Chondrocyte (in vitro differentiated cells): ENCODE data around the gene DNAJA3. TPM values are rescaled to one million over a fixed set of nuclear protein-coding genes. Genes with fewer than 3 reads are reported as not detected.

Source experiments
- DNase-seq: peaks from one replicate; pipeline ENCODE4 v3.0.0; 2021; ENCODE audit warnings: mixed read lengths, low spot score
- H3K27ac Mint-ChIP-seq: one replicate; pipeline ENCODE4 v1.8.0; 2021; ENCODE audit warnings: mild to moderate bottlenecking, moderate library complexity, mixed read lengths; ENCODE audit not compliant: unreplicated experiment
- H3K27me3 Mint-ChIP-seq: 2 replicates; pipeline ENCODE4 v1.8.0; 2021; ENCODE audit warnings: low read depth, mixed read lengths
- H3K36me3 Mint-ChIP-seq: 2 replicates; pipeline ENCODE4 v1.8.0; 2021; ENCODE audit warnings: low read depth, mixed read lengths
- H3K4me1 Mint-ChIP-seq: 2 replicates; pipeline ENCODE4 v1.8.0; 2021; ENCODE audit warnings: low read depth, mild to moderate bottlenecking, mixed read lengths
- H3K4me3 Mint-ChIP-seq: one replicate; pipeline ENCODE4 v1.8.0; 2021; ENCODE audit warnings: mild to moderate bottlenecking, moderate library complexity, mixed read lengths; ENCODE audit not compliant: unreplicated experiment
- H3K9me3 Mint-ChIP-seq: 2 replicates; pipeline ENCODE4 v1.8.0; 2021; ENCODE audit warnings: low read depth, mixed read lengths
- CTCF ChIP-seq: fragments of 200-600 bp; sonication (generic); IDR thresholded peaks from 2 replicates; pipeline ENCODE4 v1.5.0; 2021; ENCODE audit warnings: antibody characterized with exemption, mild to moderate bottlenecking, moderate library complexity
- total RNA-seq: library from RNA; stranded (reverse); gene quantifications from 3 replicates; pipeline ENCODE4 v1.2.1, GENCODE V29; 2021

Gene DNAJA3
- total RNA-seq, 1 donor from 2014 or later, result 27.8 TPM

DNA sequence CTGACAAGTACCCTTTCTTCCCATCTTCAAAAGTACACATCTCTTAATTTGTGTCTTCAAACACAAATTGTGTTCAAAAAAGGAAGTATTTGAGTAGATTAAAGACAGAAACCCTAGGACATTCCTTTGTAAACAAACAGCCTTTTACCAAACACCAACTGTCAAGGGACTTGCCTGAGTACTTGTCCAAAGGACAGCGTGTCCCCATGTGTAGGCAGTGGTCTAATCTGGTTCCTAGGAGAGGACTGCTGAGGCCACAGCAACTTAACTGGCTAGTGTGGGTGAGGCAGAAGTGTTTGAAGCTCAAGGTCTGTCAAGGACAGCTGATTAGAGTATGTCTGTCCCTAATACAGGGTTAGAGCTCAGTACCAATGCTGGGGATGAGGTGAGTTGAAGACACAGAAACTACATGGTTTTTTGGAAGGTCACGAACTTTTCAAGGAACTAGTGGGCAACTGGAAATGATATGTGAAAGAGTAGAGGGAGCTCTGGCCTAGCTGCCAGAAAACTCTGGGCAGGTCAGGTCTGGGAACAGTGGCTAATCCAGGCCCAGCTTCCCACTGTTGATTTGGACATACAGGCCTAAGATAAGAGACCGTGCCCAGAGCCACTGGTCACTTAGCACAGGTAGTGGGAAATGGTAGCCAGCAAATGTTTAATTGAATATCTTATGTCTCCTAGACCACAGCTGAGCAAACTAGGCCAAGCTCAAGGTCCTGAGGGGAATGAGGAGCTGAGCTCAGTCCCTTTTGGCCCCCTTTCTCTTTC is 60.6 kb downstream of the DNAJA3 start:
- Mint-ChIP-seq H3K4me1 (peaks cover 25% of the 10 kb centered on the region), H3K36me3 (peaks cover 5% of the 10 kb centered on the region), H3K27ac (no peak overlapping the region), H3K9me3 (no peaks in the 10 kb centered on the region), H3K4me3 (no peak overlapping the region), H3K27me3 (no peaks in the 10 kb centered on the region)
- TF ChIP-seq CTCF, result no peak
- DNase-seq, result no peak

DNA sequence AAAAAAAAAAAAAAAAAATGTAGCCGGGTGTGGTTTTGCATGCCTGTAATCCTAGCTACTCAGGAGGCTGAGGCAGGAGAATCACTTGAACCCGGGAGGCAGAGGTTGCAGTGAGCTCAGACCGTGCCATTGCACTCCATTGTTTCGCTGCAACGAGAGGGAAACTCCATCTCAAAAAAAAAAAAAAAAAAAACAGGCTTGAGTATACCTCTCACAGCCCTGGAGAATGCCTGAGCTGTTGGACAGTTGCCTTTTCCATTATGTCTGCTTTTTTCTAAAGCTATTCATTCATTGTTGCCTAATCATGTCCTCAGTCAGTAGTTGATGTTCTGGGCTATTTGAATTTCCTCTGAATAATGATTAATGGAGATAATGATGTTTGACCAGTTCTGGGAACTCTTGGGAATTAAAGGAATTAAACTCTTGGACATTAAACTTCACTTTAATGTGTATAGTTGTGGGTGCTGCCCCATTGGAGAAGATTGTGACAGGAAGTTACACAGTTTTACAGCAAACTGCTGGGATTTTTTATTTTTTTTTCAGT is 62.4 kb downstream of the DNAJA3 start:
- Mint-ChIP-seq H3K4me1 (peaks cover 16% of the 10 kb centered on the region), H3K9me3 (no peaks in the 10 kb centered on the region), H3K4me3 (no peak overlapping the region), H3K27me3 (no peaks in the 10 kb centered on the region), H3K27ac (peak overlapping the region; percentile 93), H3K36me3 (peaks cover 5% of the 10 kb centered on the region)
- TF ChIP-seq CTCF, result no peak
- no peak for DNase-seq

- no peak for TF ChIP-seq CTCF
- Mint-ChIP-seq H3K27ac (peak overlapping the region; percentile 93), H3K4me3 (no peak overlapping the region), H3K4me1 (peaks cover 16% of the 10 kb centered on the region), H3K27me3 (no peaks in the 10 kb centered on the region), H3K36me3 (peaks cover 5% of the 10 kb centered on the region), H3K9me3 (no peaks in the 10 kb centered on the region)
- DNase-seq, result no peak
Measured at GRCh38 chr16:4488499-4488967, 62.9 kb downstream of the DNAJA3 start.

GRCh38 chr16:4489030-4489429 is 63.4 kb downstream of the DNAJA3 start:
- H3K4me3 Mint-ChIP-seq, result no peak overlapping the region
- DNase-seq, result no peak
- peaks cover 16% of the 10 kb centered on the region for H3K4me1 Mint-ChIP-seq
- peak overlapping the region; percentile 93 for H3K27ac Mint-ChIP-seq
- H3K27me3 Mint-ChIP-seq, result no peaks in the 10 kb centered on the region
- H3K9me3 Mint-ChIP-seq, result no peaks in the 10 kb centered on the region
- H3K36me3 Mint-ChIP-seq, result peaks cover 5% of the 10 kb centered on the region
- TF ChIP-seq CTCF, result no peak

- Mint-ChIP-seq H3K27me3 (no peaks in the 10 kb centered on the region), H3K4me3 (no peak overlapping the region), H3K27ac (no peak overlapping the region), H3K36me3 (no peaks in the 10 kb centered on the region), H3K9me3 (no peaks in the 10 kb centered on the region), H3K4me1 (peaks cover 34% of the 10 kb centered on the region)
- no peak for DNase-seq
- TF ChIP-seq CTCF, result no peak
Measured at GRCh38 chr16:4491898-4492297, 66.2 kb downstream of the DNAJA3 start.
